ENCODE results near the gene CDH5.

- TF ChIP-seq EZH2 (IDR thresholded peaks at IDR 0.05) (no peak), POLR2AphosphoS5 (IDR thresholded peaks at IDR 0.05; ENCODE audit: borderline replicate concordance, low read depth, low read length) (no peak)
Observed at GRCh38 chr16:66325717-66326376, 40.6 kb upstream of the CDH5 start.
